Measurements from ENCODE around the gene CD72. TPM values are rescaled to one million over a fixed set of nuclear protein-coding genes. Genes with fewer than 3 reads are reported as not detected.
"Not testable (repeated sequence)": the region's sequence is repeated elsewhere in the genome, so short reads cannot be mapped to it uniquely, and the experiment has no call there.

Gene CD72
- total RNA-seq, 4 donors from 2014 or later = 1.2 to 5.6 (median 2.0) TPM

DNA sequence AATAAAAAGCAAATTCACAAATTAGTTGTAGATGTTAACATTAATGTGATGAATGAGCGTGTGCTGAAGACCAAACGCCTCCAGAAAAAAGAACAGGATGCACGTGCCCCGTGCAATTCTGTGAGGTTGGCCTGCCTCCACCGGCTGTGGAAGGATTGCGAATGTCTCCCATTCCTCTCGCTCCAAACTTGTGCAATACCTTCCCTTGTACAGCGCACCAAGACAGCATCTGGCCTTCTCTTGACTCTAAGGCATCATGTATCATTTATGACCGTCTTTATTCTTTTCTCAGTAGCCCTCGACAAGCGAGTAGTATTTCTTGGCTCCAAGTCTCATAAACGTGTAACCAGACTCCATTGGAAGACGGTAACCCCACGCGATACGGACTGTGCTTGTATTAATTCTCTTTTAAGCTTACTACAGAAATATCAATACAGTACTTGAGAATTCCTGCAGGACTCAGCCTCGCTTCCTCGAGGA, 14.7 kb downstream of the CD72 start:
- H3K4me3 ChIP-seq (ENCODE audit: low read depth, poor library complexity, severe bottlenecking) = no peak overlapping the region
- TF ChIP-seq, protein P1, sequence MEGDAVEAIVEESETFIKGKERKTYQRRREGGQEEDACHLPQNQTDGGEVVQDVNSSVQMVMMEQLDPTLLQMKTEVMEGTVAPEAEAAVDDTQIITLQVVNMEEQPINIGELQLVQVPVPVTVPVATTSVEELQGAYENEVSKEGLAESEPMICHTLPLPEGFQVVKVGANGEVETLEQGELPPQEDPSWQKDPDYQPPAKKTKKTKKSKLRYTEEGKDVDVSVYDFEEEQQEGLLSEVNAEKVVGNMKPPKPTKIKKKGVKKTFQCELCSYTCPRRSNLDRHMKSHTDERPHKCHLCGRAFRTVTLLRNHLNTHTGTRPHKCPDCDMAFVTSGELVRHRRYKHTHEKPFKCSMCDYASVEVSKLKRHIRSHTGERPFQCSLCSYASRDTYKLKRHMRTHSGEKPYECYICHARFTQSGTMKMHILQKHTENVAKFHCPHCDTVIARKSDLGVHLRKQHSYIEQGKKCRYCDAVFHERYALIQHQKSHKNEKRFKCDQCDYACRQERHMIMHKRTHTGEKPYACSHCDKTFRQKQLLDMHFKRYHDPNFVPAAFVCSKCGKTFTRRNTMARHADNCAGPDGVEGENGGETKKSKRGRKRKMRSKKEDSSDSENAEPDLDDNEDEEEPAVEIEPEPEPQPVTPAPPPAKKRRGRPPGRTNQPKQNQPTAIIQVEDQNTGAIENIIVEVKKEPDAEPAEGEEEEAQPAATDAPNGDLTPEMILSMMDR (IDR thresholded peaks at IDR 0.05) = no peak
- TF ChIP-seq POLR2A (IDR thresholded peaks at IDR 0.05) = no peak
- WGBS, 2 donors = 0 to 1% methylated on average over 18 of the region's 18 CpGs
- DNase-seq (ENCODE audit: low spot score in 2 of 2) = peak; percentile 90 to 97
- intact Hi-C loops (cut with DNase I; ENCODE audit: low total_unique reads) = no loop called here

DNA sequence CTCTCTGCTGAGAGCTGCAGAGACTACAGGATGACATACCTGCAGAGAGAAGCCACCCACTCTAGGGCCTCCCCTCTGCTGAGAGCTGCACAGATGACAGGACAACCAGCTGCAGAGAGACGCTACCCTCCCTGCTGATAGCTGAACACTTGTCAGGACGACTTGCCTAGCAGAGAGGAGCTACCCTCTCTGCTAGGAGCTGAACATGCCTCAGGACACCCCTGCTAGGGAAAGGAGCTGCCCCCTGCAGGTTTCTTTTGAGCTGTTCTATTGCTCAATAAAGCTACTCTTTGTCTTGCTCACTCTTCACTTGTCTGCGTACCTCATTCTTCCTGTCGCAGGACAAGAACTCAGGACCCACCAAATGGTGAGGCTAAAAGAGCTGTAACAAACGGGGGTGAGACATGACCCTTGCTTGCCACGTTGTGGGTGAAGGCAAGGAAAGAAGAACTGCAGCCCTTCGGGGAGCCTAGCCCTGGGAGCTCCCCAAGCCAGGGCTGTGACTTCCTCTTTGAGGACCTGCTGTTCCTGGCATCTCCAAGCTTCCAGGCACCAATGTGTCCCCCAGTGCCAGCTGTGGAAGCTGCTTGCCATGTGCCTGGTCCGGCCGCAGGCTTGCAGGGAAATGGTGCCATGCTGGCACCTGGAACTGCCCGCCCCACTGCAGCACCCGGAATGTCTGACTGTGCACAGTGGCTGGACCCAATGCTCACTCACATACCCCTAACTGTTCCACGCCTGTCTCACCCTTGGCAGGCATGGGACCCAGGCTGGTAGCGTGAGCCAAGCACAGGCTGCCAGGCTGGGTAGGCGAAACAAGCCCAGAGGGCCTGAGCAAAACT, 18.2 kb downstream of the CD72 start:
- no peak overlapping the region for H3K4me3 ChIP-seq (ENCODE audit: low read depth, poor library complexity, severe bottlenecking)
- WGBS, 2 donors = 61 to 81% methylated on average over 11 to 14 of the region's 14 CpGs
- TF ChIP-seq, protein P1 (IDR thresholded peaks at IDR 0.05) = no peak
- no peak for TF ChIP-seq POLR2A (IDR thresholded peaks at IDR 0.05)
- intact Hi-C loops (cut with DNase I; ENCODE audit: low total_unique reads) = no loop called here
- DNase-seq (ENCODE audit: low spot score in 2 of 2) = no peak

DNA sequence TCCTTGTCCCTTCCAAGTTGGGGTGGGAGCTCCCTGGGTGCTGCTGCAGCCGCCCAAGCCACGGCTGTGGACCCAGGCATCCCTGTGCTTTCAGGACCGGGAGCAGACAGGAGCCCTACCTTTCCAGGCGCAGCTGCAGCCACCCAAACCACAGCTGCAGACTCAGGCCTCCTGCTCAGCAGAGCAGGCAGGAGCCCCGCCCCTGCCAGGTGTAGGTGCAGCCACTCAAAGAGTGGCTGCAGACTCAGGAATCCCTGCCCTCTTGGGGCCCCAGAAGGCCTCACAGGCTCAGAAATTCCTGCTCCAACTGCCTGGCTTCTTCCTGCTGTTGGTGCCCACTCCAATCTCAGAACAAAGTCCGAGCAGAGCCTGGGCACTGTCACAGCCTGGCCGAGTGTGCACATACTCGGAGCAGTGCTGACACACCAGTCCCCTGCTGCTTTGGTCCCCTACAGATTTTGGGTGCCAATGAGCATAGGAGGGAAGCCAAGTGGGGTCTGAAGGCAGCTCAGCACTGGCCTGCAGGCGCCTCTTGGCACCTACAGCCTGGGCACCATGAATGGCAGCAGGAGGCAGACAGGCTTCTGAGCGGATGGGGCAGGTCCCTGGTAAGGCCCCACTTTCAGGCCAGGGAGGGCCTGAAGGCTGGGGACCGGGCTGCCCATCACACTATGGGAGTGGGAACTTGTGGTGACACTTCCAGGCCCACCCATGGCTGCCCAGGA, 19.2 kb downstream of the CD72 start:
- intact Hi-C loops (cut with DNase I; ENCODE audit: low total_unique reads) = no loop called here
- no peak overlapping the region for H3K4me3 ChIP-seq (ENCODE audit: low read depth, poor library complexity, severe bottlenecking)
- TF ChIP-seq, protein P1 (IDR thresholded peaks at IDR 0.05) = no peak
- no peak for TF ChIP-seq POLR2A (IDR thresholded peaks at IDR 0.05)
- DNase-seq (ENCODE audit: low spot score in 2 of 2) = no peak
- WGBS, 2 donors = 84 to 98% methylated on average over 8 to 10 of the region's 11 CpGs

DNA sequence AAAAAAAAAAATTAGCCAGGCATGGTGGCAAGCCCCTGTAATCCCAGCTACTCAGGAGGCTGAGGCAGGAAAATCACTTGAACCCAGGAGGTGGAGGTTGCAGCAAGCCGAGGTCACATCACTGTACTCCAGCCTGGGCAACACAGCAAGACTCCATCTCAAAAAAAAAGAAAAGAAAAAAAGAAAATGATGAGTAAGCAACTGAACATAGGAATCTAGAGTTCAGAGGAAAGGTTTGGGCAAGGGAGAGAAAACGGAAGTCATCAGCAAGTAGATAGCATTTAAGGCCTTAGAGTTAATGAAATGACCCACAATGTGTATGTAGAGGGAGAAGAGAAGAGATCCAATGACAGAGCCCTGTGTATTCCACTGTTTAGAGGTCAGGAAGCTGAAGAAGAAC, 21.3 kb downstream of the CD72 start:
- intact Hi-C loops (cut with DNase I; ENCODE audit: low total_unique reads); DNase-seq (ENCODE audit: low spot score in 2 of 2); H3K4me3 ChIP-seq (ENCODE audit: low read depth, poor library complexity, severe bottlenecking): not testable (repeated sequence)
- 94 to 98% methylated on average over 2 of the region's 2 CpGs for WGBS, 2 donors

DNA sequence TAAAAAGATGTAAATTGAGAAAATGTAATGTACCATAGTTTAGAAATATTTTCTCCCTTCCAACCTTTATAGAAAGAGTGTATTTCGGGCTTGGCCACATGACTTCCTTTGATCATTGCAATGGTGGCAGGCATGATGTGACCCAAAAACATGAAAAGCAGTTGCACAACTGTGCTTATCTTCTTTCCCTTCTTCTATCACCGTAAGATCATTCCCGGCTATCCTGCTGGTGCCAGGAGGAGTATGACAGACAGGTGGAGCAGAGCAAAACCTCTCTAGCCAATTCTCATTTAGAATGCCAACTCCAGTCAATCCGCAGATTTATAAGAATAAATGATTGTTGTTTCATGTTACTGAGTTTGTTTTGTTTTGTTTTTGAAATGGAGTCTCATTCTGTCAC, 23.7 kb downstream of the CD72 start:
- TF ChIP-seq, protein P1 (IDR thresholded peaks at IDR 0.05) = no peak
- no peak for TF ChIP-seq POLR2A (IDR thresholded peaks at IDR 0.05)
- no peak for DNase-seq (ENCODE audit: low spot score in 2 of 2)
- no peak overlapping the region for H3K4me3 ChIP-seq (ENCODE audit: low read depth, poor library complexity, severe bottlenecking)
- intact Hi-C loops (cut with DNase I; ENCODE audit: low total_unique reads) = no loop called here
- 89 to 93% methylated on average over 4 of the region's 4 CpGs for WGBS, 2 donors

DNA sequence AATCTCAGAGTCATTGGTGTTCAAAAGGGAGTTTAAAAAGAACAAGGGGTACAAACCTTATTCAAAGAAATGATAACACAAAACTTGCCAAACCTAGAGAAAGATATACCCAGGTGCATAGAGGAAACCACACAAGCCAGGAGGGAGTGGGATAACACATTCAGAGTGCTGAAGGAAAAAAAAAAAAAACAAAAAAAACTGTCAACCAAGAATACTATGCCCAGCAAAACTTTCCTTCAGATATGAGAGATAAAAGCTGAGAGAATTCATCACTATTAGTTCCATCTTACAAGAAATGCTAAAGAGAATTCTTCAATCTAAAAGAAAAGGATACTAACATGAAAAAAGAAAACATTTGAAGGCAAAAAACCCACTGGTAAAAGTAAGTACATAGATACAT, 24.6 kb downstream of the CD72 start:
- TF ChIP-seq, protein P1 (IDR thresholded peaks at IDR 0.05) = no peak
- no peak for TF ChIP-seq POLR2A (IDR thresholded peaks at IDR 0.05)
- no peak for DNase-seq (ENCODE audit: low spot score in 2 of 2)
- intact Hi-C loops (cut with DNase I; ENCODE audit: low total_unique reads) = no loop called here
- H3K4me3 ChIP-seq (ENCODE audit: low read depth, poor library complexity, severe bottlenecking) = no peak overlapping the region

DNA sequence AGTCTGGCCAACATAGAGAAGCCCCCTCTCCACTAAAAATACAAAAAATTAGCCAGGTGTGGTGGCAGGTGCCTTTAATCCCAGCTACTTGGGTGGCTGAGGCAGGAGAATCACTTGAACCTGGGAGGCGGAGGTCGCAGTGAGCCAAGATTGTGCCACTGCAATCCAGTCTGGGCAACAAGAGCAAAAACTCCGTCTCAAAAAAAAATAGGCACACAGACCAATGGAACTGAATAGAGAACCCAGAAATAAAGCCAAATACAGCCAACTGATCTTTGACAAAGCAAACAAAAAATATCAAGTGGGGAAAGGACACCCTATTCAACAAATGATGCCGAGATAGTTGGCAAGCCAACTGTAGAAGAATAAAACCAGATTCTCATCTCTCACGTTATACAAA, 29.7 kb downstream of the CD72 start:
- 87 to 92% methylated on average over 5 of the region's 5 CpGs for WGBS, 2 donors
- H3K4me3 ChIP-seq (ENCODE audit: low read depth, poor library complexity, severe bottlenecking); intact Hi-C loops (cut with DNase I; ENCODE audit: low total_unique reads); DNase-seq (ENCODE audit: low spot score in 2 of 2): not testable (repeated sequence)

DNA sequence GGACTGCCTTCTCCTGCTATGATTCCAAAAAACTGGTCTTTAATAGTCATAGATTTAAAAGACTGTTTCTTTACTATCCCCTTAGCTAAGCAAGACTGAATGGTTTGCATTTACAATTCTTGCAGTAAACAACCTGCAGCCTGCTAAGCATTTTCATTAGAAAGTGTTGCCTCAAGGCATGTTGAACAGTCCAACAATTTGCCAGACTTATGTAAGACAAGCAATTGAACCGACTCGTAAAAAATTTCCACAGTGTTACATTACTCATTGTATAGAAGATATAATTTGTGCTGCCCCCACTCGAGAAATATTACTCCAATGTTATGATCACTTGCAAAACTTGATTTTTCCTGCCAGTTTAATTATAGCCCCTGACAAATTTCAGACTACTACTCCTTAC, 33.5 kb downstream of the CD72 start:
- DNase-seq (ENCODE audit: low spot score in 2 of 2); H3K4me3 ChIP-seq (ENCODE audit: low read depth, poor library complexity, severe bottlenecking); intact Hi-C loops (cut with DNase I; ENCODE audit: low total_unique reads): not testable (repeated sequence)
- 49 to 53% methylated on average over 3 of the region's 3 CpGs for WGBS, 2 donors

DNA sequence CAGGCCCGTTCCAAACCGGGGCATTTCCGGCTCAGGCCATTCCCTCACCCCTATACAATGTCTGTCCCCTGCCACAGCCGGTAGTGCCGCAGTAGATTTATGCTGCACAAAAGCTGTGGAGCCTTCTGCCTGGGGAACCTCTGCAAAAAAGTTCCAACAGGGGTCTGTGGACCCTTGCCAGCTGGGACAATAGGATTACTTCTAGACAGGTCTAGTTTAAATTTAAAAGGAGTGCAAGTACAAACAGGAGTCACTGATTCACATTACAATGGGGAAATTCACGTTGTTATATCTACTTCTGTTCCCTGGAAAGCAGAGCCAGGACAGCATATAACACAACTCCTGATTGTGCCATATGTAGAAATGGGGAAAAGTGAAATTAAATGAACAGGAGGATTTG, 34.7 kb downstream of the CD72 start:
- H3K4me3 ChIP-seq (ENCODE audit: low read depth, poor library complexity, severe bottlenecking); intact Hi-C loops (cut with DNase I; ENCODE audit: low total_unique reads); DNase-seq (ENCODE audit: low spot score in 2 of 2): not testable (repeated sequence)
- 57 to 65% methylated on average over 6 of the region's 6 CpGs for WGBS, 2 donors

All from lower leg skin (tissue), 4 donors.